Fibroblast of the aortic adventitia (primary cell): ENCODE measurements around the gene GNAI2. TPM values are rescaled to one million over a fixed set of nuclear protein-coding genes. Genes with fewer than 3 reads are reported as not detected.
"Not testable (repeated sequence)": the region's sequence is repeated elsewhere in the genome, so short reads cannot be mapped to it uniquely, and the experiment has no call there.

Experiments used
- DNase-seq: peaks from one replicate; pipeline ENCODE4 v3.0.0-alpha.2; 2010; ENCODE audit warnings: low read depth
- H3K4me3 ChIP-seq: 2 replicates; pipeline ENCODE4 v1.5.1; 2011; ENCODE audit warnings: low read depth, mild to moderate bottlenecking, control low read depth, low read length, moderate library complexity
- CTCF ChIP-seq: IDR thresholded peaks from 2 replicates; pipeline ENCODE4 v1.5.1; 2011; ENCODE audit warnings: mild to moderate bottlenecking, low read length, control low read depth, inconsistent platforms; ENCODE audit not compliant: insufficient read depth
- total RNA-seq: library from RNA; depleted of rRNA; stranded (reverse); fragments of >200 nt; gene quantifications from 2 replicates; pipeline ENCODE4 v1.2.3, GENCODE V29; 2012; ENCODE audit warnings: low replicate concordance

The GNAI2 gene
- total RNA-seq, 1 donor: 195 TPM

DNA sequence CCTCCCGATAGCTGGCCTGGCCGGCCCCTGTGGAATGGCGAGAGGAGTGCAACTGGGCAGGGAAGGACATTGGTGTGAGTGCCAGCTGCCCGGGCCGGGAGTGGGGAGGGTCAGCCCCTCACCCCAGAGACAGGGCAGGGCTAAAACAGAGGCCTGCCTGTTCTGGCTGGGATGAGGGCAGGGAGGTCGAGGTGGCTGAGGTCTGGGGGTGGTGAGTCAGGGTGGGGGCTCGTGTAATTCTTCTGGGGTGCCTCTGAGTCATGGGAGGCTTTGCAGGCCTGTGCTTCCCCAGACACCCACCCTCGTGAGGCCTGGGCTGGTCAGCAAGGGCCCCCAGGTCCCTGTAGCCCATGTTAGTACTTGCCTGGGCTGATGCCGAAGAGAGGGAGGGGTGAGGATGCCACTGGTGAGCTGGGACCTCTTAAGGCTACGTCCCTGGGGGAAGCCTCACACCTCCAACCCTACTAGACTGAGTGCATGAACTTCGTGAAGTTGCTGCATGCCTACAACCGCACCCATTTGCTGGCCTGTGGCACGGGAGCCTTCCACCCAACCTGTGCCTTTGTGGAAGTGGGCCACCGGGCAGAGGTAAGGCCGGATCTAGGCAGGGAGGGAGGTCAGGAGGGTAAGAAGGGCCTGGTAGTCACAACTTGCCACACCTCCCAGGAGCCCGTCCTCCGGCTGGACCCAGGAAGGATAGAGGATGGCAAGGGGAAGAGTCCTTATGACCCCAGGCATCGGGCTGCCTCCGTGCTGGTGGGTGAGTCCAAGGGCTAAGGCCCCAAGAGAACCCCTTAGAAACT, 34.6 kb downstream of the GNAI2 start:
- no peak for DNase-seq
- no peak overlapping the region for H3K4me3 ChIP-seq
- TF ChIP-seq CTCF: no peak

DNA sequence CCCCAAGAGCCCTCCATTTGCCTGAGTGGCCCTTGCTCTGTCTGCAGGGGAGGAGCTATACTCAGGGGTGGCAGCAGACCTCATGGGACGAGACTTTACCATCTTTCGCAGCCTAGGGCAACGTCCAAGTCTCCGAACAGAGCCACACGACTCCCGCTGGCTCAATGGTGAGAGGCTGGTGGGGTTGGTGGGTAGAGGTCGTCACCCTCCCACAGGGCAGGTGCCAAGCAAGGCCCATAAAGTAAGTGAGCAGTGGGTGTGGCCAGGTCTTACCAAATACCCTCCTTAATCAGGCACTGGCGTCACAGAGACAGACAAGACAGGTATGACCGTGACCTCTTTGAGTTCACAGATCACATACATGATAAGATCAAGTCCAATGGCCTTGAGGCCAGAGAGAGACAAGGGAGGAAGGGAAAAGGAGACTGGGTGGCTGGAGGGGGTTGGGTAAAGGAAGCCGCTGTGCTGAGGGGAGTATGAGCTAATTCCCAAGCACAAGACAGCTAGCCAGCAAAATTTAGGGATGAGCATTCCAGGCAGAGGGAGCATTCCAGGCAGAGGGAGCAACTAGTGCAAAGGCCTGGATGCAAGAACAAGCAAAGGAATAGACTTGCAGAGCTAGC, 35.4 kb downstream of the GNAI2 start:
- no peak for TF ChIP-seq CTCF
- H3K4me3 ChIP-seq: no peak overlapping the region
- DNase-seq: no peak

- DNase-seq, H3K4me3 ChIP-seq: not testable (repeated sequence)
Observed at GRCh38 chr3:50272538-50272910, 36.5 kb downstream of the GNAI2 start.

DNA sequence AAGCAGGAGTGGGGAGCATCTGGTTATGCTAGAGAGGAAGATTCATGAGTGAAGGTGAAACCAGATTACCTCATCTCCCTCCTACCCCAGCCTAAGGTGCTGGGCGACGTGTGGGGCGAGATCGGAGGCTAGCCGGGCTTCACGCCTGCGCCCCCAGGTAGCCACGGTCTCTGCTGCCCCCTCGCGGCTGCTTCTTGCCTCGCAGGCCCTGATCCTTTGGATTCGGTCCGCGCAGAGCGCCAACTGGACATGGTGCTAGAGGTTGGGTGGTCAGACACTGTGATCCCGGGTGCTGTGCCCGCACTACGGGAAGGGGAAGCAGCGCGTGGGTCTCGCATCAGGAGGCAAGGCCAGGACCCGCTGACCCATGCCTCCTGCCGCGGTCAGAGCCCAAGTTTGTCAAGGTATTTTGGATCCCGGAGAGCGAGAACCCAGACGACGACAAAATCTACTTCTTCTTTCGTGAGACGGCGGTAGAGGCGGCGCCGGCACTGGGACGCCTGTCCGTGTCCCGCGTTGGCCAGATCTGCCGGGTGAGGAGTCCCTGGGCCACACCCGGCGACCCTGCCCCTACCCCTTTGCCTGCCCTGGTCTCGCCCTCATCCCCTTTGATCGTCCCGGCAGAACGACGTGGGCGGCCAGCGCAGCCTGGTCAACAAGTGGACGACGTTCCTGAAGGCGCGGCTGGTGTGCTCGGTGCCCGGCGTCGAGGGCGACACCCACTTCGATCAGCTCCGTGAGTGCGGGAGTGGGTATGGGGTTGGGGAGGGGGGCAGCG, 37.1 kb downstream of the GNAI2 start:
- DNase-seq: peak; percentile 65
- peak overlapping the region; percentile 37 for H3K4me3 ChIP-seq
- TF ChIP-seq CTCF: peak; percentile 97

GRCh38 chr3:50273689-50274065, 37.7 kb downstream of the GNAI2 start:
- TF ChIP-seq CTCF: no peak
- no peak for DNase-seq
- no peak overlapping the region for H3K4me3 ChIP-seq

DNA sequence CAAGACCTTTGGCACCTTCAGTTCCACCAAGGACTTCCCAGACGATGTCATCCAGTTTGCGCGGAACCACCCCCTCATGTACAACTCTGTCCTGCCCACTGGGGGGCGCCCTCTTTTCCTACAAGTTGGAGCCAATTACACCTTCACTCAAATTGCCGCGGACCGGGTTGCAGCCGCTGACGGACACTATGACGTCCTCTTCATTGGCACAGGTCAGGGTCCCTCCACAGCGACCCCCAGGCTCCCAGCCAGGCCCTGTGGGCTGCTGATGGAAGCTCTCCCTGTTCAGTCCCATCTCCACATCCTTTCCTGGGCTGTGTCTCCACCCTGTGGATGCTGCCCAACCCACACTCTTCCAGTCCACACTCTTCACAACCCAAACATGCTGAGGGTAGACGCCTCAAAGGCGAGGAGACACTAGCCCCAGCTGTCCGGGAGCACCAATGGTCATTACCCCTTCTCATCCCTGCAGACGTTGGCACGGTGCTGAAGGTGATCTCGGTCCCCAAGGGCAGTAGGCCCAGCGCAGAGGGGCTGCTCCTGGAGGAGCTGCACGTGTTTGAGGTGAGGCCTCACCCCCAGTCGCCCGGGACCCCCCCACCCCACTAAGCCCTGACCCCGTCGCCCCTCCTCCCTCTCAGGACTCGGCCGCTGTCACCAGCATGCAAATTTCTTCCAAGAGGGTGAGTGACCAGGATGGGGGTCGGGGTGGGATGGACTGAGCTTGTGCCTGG, 38.5 kb downstream of the GNAI2 start:
- DNase-seq: peak; percentile 53
- H3K4me3 ChIP-seq: no peak overlapping the region
- TF ChIP-seq CTCF: peak; percentile 63
